Activated T-helper 2 cell treated with anti-CD3 and anti-CD28 coated beads, Interferon-gamma antibody, Interleukin-2, Interleukin-4, amounts not matched to agents 10 μg/mL and 5 μg/mL and 100 μg/mL, durations not matched to agents 14 hours and 24 hours and 36 hours (primary cell): ENCODE measurements around the gene TPCN1. TPM values are rescaled to one million over a fixed set of nuclear protein-coding genes. Genes with fewer than 3 reads are reported as not detected.

ENCODE experiments used
- DNase-seq: peaks from one replicate; pipeline ENCODE4 v3.0.0; 2021; ENCODE audit warnings: low spot score
- H3K27ac Mint-ChIP-seq: one replicate; pipeline ENCODE4 v1.8.0; 2021; ENCODE audit warnings: mixed read lengths
- H3K27me3 Mint-ChIP-seq: one replicate; pipeline ENCODE4 v1.8.0; 2021; ENCODE audit warnings: low read depth, mixed read lengths
- H3K36me3 Mint-ChIP-seq: one replicate; pipeline ENCODE4 v1.8.0; 2021; ENCODE audit warnings: low read depth, mixed read lengths
- H3K4me1 Mint-ChIP-seq: one replicate; pipeline ENCODE4 v1.8.0; 2021; ENCODE audit warnings: low read depth, mixed read lengths
- H3K4me3 Mint-ChIP-seq: one replicate; pipeline ENCODE4 v1.8.0; 2021; ENCODE audit warnings: low read depth, mild to moderate bottlenecking, moderate library complexity, mixed read lengths
- H3K9me3 Mint-ChIP-seq: one replicate; pipeline ENCODE4 v1.8.0; 2021; ENCODE audit warnings: mixed read lengths
- intact Hi-C: fragments of 100-400 bp; cut with micrococcal nuclease; formaldehyde crosslinking; loops from one replicate; pipeline ENCODE4 v1.15.1; 2023
- total RNA-seq: library from RNA; stranded (reverse); gene quantifications from 2 replicates; pipeline ENCODE4 v1.2.3, GENCODE V29; 2022

Gene TPCN1
- total RNA-seq, 1 donor from 2014 or later = 47.5 TPM

- H3K9me3 Mint-ChIP-seq = no peaks in the 10 kb centered on the region
- intact Hi-C loops = loop anchor here (1.0 kb wide), 2 partner anchors 23 to 36 kb away; partner anchors contain the start of gene TPCN1
- peak; percentile 77 for DNase-seq
- no peaks in the 10 kb centered on the region for H3K27me3 Mint-ChIP-seq
- H3K4me1 Mint-ChIP-seq = peaks cover 26% of the 10 kb centered on the region
- peak within 1 kb of the TSS; percentile 90 for H3K4me3 Mint-ChIP-seq
- H3K36me3 Mint-ChIP-seq = peaks cover 45% of the 10 kb centered on the region
- peak within 1 kb of the TSS; percentile 93 for H3K27ac Mint-ChIP-seq
Measured at GRCh38 chr12:113185180-113186032, 35.9 kb upstream of the TPCN1 start, which contains the start of the genes DDX54 and RITA1. Gene DDX54, minus strand, starts transcription at chr12:113185478. Its CDS starts 27 bp downstream, at chr12:113185451. Gene RITA1, plus strand, starts transcription at chr12:113185721. Its CDS starts 1,026 bp downstream, at chr12:113186747.

- H3K4me3 Mint-ChIP-seq = peak overlapping the region; percentile 90
- peaks cover 26% of the 10 kb centered on the region for H3K4me1 Mint-ChIP-seq
Measured at GRCh38 chr12:113186033-113186365, 35.3 kb upstream of the TPCN1 start.

GRCh38 chr12:113186666-113187325 lies 34.5 kb upstream of the TPCN1 start:
- no peak for DNase-seq
- Mint-ChIP-seq H3K36me3 (peaks cover 42% of the 10 kb centered on the region), H3K27me3 (no peaks in the 10 kb centered on the region), H3K27ac (peak overlapping the region; percentile 93), H3K4me3 (peak overlapping the region; percentile 90), H3K9me3 (no peaks in the 10 kb centered on the region), H3K4me1 (peaks cover 26% of the 10 kb centered on the region)
- intact Hi-C loops = no loop called here

More at GRCh38 chr12:113186033-113186365, 35.3 kb upstream of the TPCN1 start:
- peak overlapping the region; percentile 93 for H3K27ac Mint-ChIP-seq
- peaks cover 45% of the 10 kb centered on the region for H3K36me3 Mint-ChIP-seq
- intact Hi-C loops = no loop called here
- no peaks in the 10 kb centered on the region for H3K9me3 Mint-ChIP-seq
- H3K27me3 Mint-ChIP-seq = no peaks in the 10 kb centered on the region
- no peak for DNase-seq

- Mint-ChIP-seq H3K27ac (no peak overlapping the region), H3K36me3 (peaks cover 43% of the 10 kb centered on the region), H3K27me3 (no peaks in the 10 kb centered on the region), H3K4me3 (no peak overlapping the region), H3K4me1 (peaks cover 20% of the 10 kb centered on the region), H3K9me3 (no peaks in the 10 kb centered on the region)
- DNase-seq = no peak
- intact Hi-C loops = no loop called here
Measured at GRCh38 chr12:113189361-113189760, 31.9 kb upstream of the TPCN1 start.

GRCh38 chr12:113190761-113191160 lies 30.5 kb upstream of the TPCN1 start:
- Mint-ChIP-seq H3K9me3 (no peaks in the 10 kb centered on the region), H3K27me3 (no peaks in the 10 kb centered on the region), H3K4me1 (peaks cover 20% of the 10 kb centered on the region), H3K4me3 (no peak overlapping the region), H3K27ac (no peak overlapping the region), H3K36me3 (peaks cover 43% of the 10 kb centered on the region)
- intact Hi-C loops = no loop called here
- no peak for DNase-seq

- Mint-ChIP-seq H3K4me1 (peaks cover 18% of the 10 kb centered on the region), H3K27ac (no peak overlapping the region), H3K9me3 (no peaks in the 10 kb centered on the region), H3K36me3 (peaks cover 41% of the 10 kb centered on the region), H3K27me3 (no peaks in the 10 kb centered on the region), H3K4me3 (no peak overlapping the region)
- DNase-seq = no peak
- intact Hi-C loops = no loop called here
Measured at GRCh38 chr12:113191227-113191626, 30.0 kb upstream of the TPCN1 start.

GRCh38 chr12:113194971-113195391 lies 26.3 kb upstream of the TPCN1 start:
- Mint-ChIP-seq H3K4me3 (no peak overlapping the region), H3K4me1 (peaks cover 11% of the 10 kb centered on the region), H3K36me3 (peaks cover 20% of the 10 kb centered on the region), H3K27ac (no peak overlapping the region), H3K27me3 (no peaks in the 10 kb centered on the region), H3K9me3 (no peaks in the 10 kb centered on the region)
- DNase-seq = no peak
- intact Hi-C loops = loop anchor here (5.0 kb wide), 1 partner anchor 37 kb away; no protein-coding TSS in a partner anchor

GRCh38 chr12:113195598-113195997 lies 25.7 kb upstream of the TPCN1 start:
- Mint-ChIP-seq H3K4me3 (no peak overlapping the region), H3K4me1 (peaks cover 11% of the 10 kb centered on the region), H3K27ac (peak overlapping the region; percentile 47), H3K9me3 (no peaks in the 10 kb centered on the region), H3K27me3 (no peaks in the 10 kb centered on the region), H3K36me3 (peaks cover 17% of the 10 kb centered on the region)
- DNase-seq = no peak
- intact Hi-C loops = loop anchor here (5.0 kb wide), 1 partner anchor 37 kb away; no protein-coding TSS in a partner anchor

GRCh38 chr12:113196582-113196981 lies 24.7 kb upstream of the TPCN1 start:
- H3K27ac Mint-ChIP-seq = no peak overlapping the region
- H3K4me3 Mint-ChIP-seq = no peak overlapping the region
- H3K27me3 Mint-ChIP-seq = no peaks in the 10 kb centered on the region
- intact Hi-C loops = loop anchor here (2.0 to 5.0 kb wide), 2 partner anchors 36 to 228 kb away; no protein-coding TSS in a partner anchor
- no peaks in the 10 kb centered on the region for H3K9me3 Mint-ChIP-seq
- peaks cover 14% of the 10 kb centered on the region for H3K4me1 Mint-ChIP-seq
- no peak for DNase-seq
- peaks cover 13% of the 10 kb centered on the region for H3K36me3 Mint-ChIP-seq

- Mint-ChIP-seq H3K4me3 (no peak overlapping the region), H3K27me3 (no peaks in the 10 kb centered on the region), H3K27ac (no peak overlapping the region), H3K36me3 (peaks cover 10% of the 10 kb centered on the region), H3K4me1 (peaks cover 14% of the 10 kb centered on the region), H3K9me3 (no peaks in the 10 kb centered on the region)
- peak; percentile 61 for DNase-seq
- intact Hi-C loops = loop anchor here (2.0 to 5.0 kb wide), 2 partner anchors 35 to 228 kb away; no protein-coding TSS in a partner anchor
Measured at GRCh38 chr12:113196990-113197389, 24.3 kb upstream of the TPCN1 start.

- H3K4me3 Mint-ChIP-seq = no peak overlapping the region
- intact Hi-C loops = loop anchor here (2.0 to 5.0 kb wide), 2 partner anchors 35 to 227 kb away; no protein-coding TSS in a partner anchor
- peaks cover 4% of the 10 kb centered on the region for H3K36me3 Mint-ChIP-seq
- no peaks in the 10 kb centered on the region for H3K9me3 Mint-ChIP-seq
- peaks cover 14% of the 10 kb centered on the region for H3K4me1 Mint-ChIP-seq
- H3K27me3 Mint-ChIP-seq = no peaks in the 10 kb centered on the region
- no peak for DNase-seq
- no peak overlapping the region for H3K27ac Mint-ChIP-seq
Measured at GRCh38 chr12:113197518-113198077, 23.7 kb upstream of the TPCN1 start.

- Mint-ChIP-seq H3K9me3 (no peaks in the 10 kb centered on the region), H3K4me3 (no peak overlapping the region), H3K4me1 (peaks cover 14% of the 10 kb centered on the region), H3K36me3 (peaks cover 4% of the 10 kb centered on the region), H3K27me3 (no peaks in the 10 kb centered on the region), H3K27ac (no peak overlapping the region)
- no peak for DNase-seq
- intact Hi-C loops = loop anchor here (5.0 kb wide), 1 partner anchor 34 kb away; no protein-coding TSS in a partner anchor
Measured at GRCh38 chr12:113198296-113198695, 23.0 kb upstream of the TPCN1 start.
